Upper lobe of left lung (tissue), 6 donors: Measurements from ENCODE around the gene AQP5. TPM values are rescaled to one million over a fixed set of nuclear protein-coding genes. Genes with fewer than 3 reads are reported as not detected.

ENCODE experiments used
- ATAC-seq, 2 donors: fragments of 200-7000 bp; cut with Tn5 transposase; one replicate each; pipeline ENCODE4 v1.9.1; 2022; ENCODE audit warnings: mild to moderate bottlenecking in 2 of 2, moderate library complexity in 2 of 2; ENCODE audit not compliant: low FRiP score in 2 of 2
- DNase-seq, 2 donors: peaks; one replicate each; pipeline ENCODE4 v3.0.0-alpha.2; 2019 to 2020
- H3K27ac ChIP-seq, 4 donors: fragments of 200-600 bp; sonication (generic); one replicate each; pipeline ENCODE4 v1.5.1; 2016 to 2019
- H3K27me3 ChIP-seq, 4 donors: fragments of 200-600 bp; sonication (generic); one replicate each; pipeline ENCODE4 v1.5.1; 2017 to 2019
- H3K36me3 ChIP-seq, 4 donors: fragments of 200-600 bp; sonication (generic); one replicate each; pipeline ENCODE4 v1.5.1; 2016 to 2019
- H3K4me1 ChIP-seq, 4 donors: fragments of 200-600 bp; sonication (generic); one replicate each; pipeline ENCODE4 v1.5.1; 2018 to 2019
- H3K4me3 ChIP-seq, 4 donors: fragments of 200-600 bp; sonication (generic); one replicate each; pipeline ENCODE4 v1.5.1; 2017 to 2019; ENCODE audit warnings: mild to moderate bottlenecking in 2 of 4, moderate library complexity in 1 of 4
- H3K9me3 ChIP-seq, 4 donors: fragments of 200-600 bp; sonication (generic); one replicate each; pipeline ENCODE4 v1.5.1; 2018 to 2019
- EP300 ChIP-seq, 4 donors: sonication (generic); formaldehyde crosslinking; IDR thresholded peaks; one replicate each; pipeline ENCODE4 v1.5.1; 2017; ENCODE audit warnings: antibody characterized with exemption in 4 of 4, control low read depth in 2 of 4
- POLR2A ChIP-seq, 4 donors: fragments of 450-650 bp; IDR thresholded peaks; one replicate each; pipeline ENCODE4 v1.5.1; 2016 to 2017; ENCODE audit warnings: antibody characterized with exemption in 4 of 4, mild to moderate bottlenecking in 2 of 4
- POLR2AphosphoS5 ChIP-seq, 2 donors: sonication (generic); formaldehyde crosslinking; IDR thresholded peaks; one replicate each; pipeline ENCODE4 v1.5.1; 2017; ENCODE audit warnings: antibody characterized with exemption in 2 of 2
- WGBS, 2 donors: methylation state at CpG; one replicate each; pipeline ENCODE4 v1.1.5; 2017 to 2018; 5-methylcytosine and 5-hydroxymethylcytosine counted together
- total RNA-seq, 6 donors: library from RNA; depleted of rRNA in 4 of 6; stranded (reverse); fragments of >200 nt in 4 of 6; gene quantifications; one replicate each; pipeline versions ENCODE4 v1.1.0 to v1.2.1, GENCODE V29; 2016 to 2021
- TF ChIP-seq, protein P1 (sequence below), 6 experiments: fragments of 450-650 bp in 4 of 6; fragments of 200-600 bp in 2 of 6; sonication (generic) in 2 of 6; IDR thresholded peaks; one replicate each; pipeline ENCODE4 v1.5.1; 2016 to 2019; ENCODE audit warnings: antibody characterized with exemption in 6 of 6
- donor health status: DM: no; HTN: no; CAD: no; lungs with moderate emphysema.
- donor health status: DM: no; HTN: yes; CAD: no; lungs with severe emphysema.

The AQP5 gene
- total RNA-seq, 6 donors from 2014 or later, result 7.3 to 36.6 (median 18.1) TPM

GRCh38 chr12:49925433-49926204 lies 36.1 kb upstream of the AQP5 start:
- no peaks in the 10 kb centered on the region for H3K36me3 ChIP-seq
- WGBS, 2 donors, result 87 to 95% methylated on average over 11 of the region's 11 CpGs
- H3K9me3 ChIP-seq, result no peaks in the 10 kb centered on the region
- no peak for ATAC-seq
- H3K27me3 ChIP-seq, result no peaks in the 10 kb centered on the region
- peak in 1 of 2 donors; percentile 12 for DNase-seq
- no peak overlapping the region for H3K27ac ChIP-seq
- TF ChIP-seq POLR2AphosphoS5 (IDR thresholded peaks at IDR 0.05), result no peak
- TF ChIP-seq, protein P1, sequence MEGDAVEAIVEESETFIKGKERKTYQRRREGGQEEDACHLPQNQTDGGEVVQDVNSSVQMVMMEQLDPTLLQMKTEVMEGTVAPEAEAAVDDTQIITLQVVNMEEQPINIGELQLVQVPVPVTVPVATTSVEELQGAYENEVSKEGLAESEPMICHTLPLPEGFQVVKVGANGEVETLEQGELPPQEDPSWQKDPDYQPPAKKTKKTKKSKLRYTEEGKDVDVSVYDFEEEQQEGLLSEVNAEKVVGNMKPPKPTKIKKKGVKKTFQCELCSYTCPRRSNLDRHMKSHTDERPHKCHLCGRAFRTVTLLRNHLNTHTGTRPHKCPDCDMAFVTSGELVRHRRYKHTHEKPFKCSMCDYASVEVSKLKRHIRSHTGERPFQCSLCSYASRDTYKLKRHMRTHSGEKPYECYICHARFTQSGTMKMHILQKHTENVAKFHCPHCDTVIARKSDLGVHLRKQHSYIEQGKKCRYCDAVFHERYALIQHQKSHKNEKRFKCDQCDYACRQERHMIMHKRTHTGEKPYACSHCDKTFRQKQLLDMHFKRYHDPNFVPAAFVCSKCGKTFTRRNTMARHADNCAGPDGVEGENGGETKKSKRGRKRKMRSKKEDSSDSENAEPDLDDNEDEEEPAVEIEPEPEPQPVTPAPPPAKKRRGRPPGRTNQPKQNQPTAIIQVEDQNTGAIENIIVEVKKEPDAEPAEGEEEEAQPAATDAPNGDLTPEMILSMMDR (IDR thresholded peaks at IDR 0.05), result no peak
- no peak for TF ChIP-seq EP300 (IDR thresholded peaks at IDR 0.05)
- TF ChIP-seq POLR2A (IDR thresholded peaks at IDR 0.05), result no peak
- H3K4me3 ChIP-seq, result no peak overlapping the region
- H3K4me1 ChIP-seq, result peaks cover 0 to 1% (median 0%) of the 10 kb centered on the region in 4 donors

DNA sequence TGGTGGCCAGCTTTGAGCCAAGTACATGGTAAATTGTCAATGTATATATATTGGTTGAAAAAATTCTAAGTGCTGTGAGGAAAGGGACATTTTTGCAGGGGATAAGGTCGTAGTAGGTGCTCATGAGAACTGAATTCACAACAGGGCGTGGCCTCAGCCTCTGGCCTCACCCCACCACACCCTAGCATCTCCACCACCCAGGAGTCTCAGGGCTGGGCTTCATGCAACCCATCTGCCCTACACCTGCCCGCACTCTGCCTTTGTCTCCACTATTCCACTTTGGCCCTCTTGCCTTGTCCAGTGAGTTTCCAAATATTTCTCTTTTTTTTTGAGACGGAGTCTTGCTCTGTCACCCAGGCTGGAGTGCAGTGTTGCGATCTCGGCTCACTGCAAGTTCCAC lies 33.2 kb upstream of the AQP5 start:
- no peaks in the 10 kb centered on the region for H3K9me3 ChIP-seq
- no peak for ATAC-seq
- H3K27ac ChIP-seq, result no peak overlapping the region
- 92 to 94% methylated on average over 6 of the region's 6 CpGs for WGBS, 2 donors
- TF ChIP-seq, protein P1 (IDR thresholded peaks at IDR 0.05), result no peak
- TF ChIP-seq POLR2A (IDR thresholded peaks at IDR 0.05) (no peak), POLR2AphosphoS5 (IDR thresholded peaks at IDR 0.05) (no peak), EP300 (IDR thresholded peaks at IDR 0.05) (no peak)
- H3K27me3 ChIP-seq, result no peaks in the 10 kb centered on the region
- no peaks in the 10 kb centered on the region for H3K36me3 ChIP-seq
- no peak overlapping the region for H3K4me3 ChIP-seq
- DNase-seq, result peak in 1 of 2 donors; percentile 7
- no peaks in the 10 kb centered on the region for H3K4me1 ChIP-seq

DNA sequence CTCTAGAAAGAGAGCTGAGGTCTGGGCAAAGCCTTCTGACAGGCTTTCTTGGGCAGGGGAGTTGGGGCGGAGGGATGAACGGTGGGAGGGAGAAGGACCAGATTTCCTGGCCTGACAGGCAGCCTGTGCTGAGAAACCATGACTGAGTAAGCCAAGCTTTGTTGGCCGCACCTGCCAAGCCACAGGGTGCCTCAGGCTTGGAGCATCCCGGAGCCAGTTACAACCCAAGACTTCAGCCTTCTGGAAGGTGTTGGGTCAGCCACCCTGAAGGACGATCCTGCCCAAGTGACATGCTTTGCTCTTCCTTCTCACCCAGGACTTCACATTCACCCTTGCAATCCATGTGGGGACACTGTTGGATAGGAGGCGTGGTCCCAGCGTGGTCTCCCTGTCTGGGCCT lies 32.1 kb upstream of the AQP5 start:
- H3K4me1 ChIP-seq, result no peaks in the 10 kb centered on the region
- DNase-seq, result peak in 1 of 2 donors; percentile 13
- 87 to 100% methylated on average over 2 to 7 of the region's 7 CpGs for WGBS, 2 donors

GRCh38 chr12:49930515-49931288 lies 31.0 kb upstream of the AQP5 start:
- whole genome bisulfite sequencing, 2 donors, result 70% methylated on average over 3 of the region's 3 CpGs
- ATAC-seq (peak in 1 of 2 donors; percentile 58), DNase-seq (no peak)
- Histone ChIP-seq H3K4me1 (no peaks in the 10 kb centered on the region), H3K27me3 (no peaks in the 10 kb centered on the region), H3K27ac (no peak overlapping the region), H3K9me3 (no peaks in the 10 kb centered on the region), H3K36me3 (no peaks in the 10 kb centered on the region), H3K4me3 (no peak overlapping the region)
- TF ChIP-seq EP300 (IDR thresholded peaks at IDR 0.05), result no peak
- TF ChIP-seq, protein P1 (IDR thresholded peaks at IDR 0.05), result peak in 1 of 6 experiments; percentile 12

More for the DNA sequence above, 32.1 kb upstream of the AQP5 start:
- Histone ChIP-seq H3K27ac (no peak overlapping the region), H3K27me3 (no peaks in the 10 kb centered on the region), H3K36me3 (no peaks in the 10 kb centered on the region), H3K4me3 (no peak overlapping the region), H3K9me3 (no peaks in the 10 kb centered on the region)
- no peak for ATAC-seq
- TF ChIP-seq POLR2AphosphoS5 (IDR thresholded peaks at IDR 0.05), result no peak
- TF ChIP-seq, protein P1 (IDR thresholded peaks at IDR 0.05), result no peak
- TF ChIP-seq POLR2A (IDR thresholded peaks at IDR 0.05), result no peak
- no peak for TF ChIP-seq EP300 (IDR thresholded peaks at IDR 0.05)
